ENCODE measurements around the gene MYPOP. TPM values are rescaled to one million over a fixed set of nuclear protein-coding genes. Genes with fewer than 3 reads are reported as not detected.

MYPOP gene
- total and polyA plus RNA-seq, 2 of the 13 experiments (the other 11 are each of a cell fraction or from before 2014, with no cell fraction given), result 2.3 to 2.7 TPM

- peak; percentile 29; the same call in 1 of the 2 replicates for TF ChIP-seq DMAP1 (CRISPR knock-in tag; IDR thresholded peaks at IDR 0.05)
- no peak for TF ChIP-seq ZNF577 (CRISPR knock-in tag; IDR thresholded peaks at IDR 0.05; ENCODE audit: borderline replicate concordance, low read depth)
- TF ChIP-seq ZFP1 (CRISPR knock-in tag; IDR thresholded peaks at IDR 0.05), result 0 out of 2 replicates have a peak, but pooled peaks have one; percentile 77
- no peak for TF ChIP-seq CREB3 (CRISPR knock-in tag; IDR thresholded peaks at IDR 0.05)
- TF ChIP-seq TAF1 (CRISPR knock-in tag; IDR thresholded peaks at IDR 0.05), result peak; percentile 77; the same call in 1 of the 2 replicates
- TF ChIP-seq TOE1 (CRISPR knock-in tag; IDR thresholded peaks at IDR 0.05), result no peak
- no peak for TF ChIP-seq CEBPB (IDR thresholded peaks at IDR 0.05; ENCODE audit: borderline replicate concordance, low read depth, low read length)
- TF ChIP-seq SIX4 (CRISPR knock-in tag; IDR thresholded peaks at IDR 0.05), result no peak; the same call in 1 of the 2 replicates
- no peak for TF ChIP-seq AFF4 (CRISPR knock-in tag; IDR thresholded peaks at IDR 0.05)
- no peak; the same call in 1 of the 2 replicates for TF ChIP-seq ZNF414 (CRISPR knock-in tag; IDR thresholded peaks at IDR 0.05)
- no peak for TF ChIP-seq ATF6 (CRISPR knock-in tag; conservative IDR thresholded peaks at IDR 0.05)
- TF ChIP-seq SALL2 (CRISPR knock-in tag; IDR thresholded peaks at IDR 0.05), result peak; percentile 19
- TF ChIP-seq MYPOP (CRISPR knock-in tag; IDR thresholded peaks at IDR 0.05), result 0 out of 2 replicates have a peak, but pooled peaks have one; percentile 55
- peak; percentile 99 for TF ChIP-seq RCOR2 (CRISPR knock-in tag; IDR thresholded peaks at IDR 0.05)
- no peak for TF ChIP-seq ZFP41 (CRISPR knock-in tag; IDR thresholded peaks at IDR 0.05; ENCODE audit: borderline replicate concordance)
- TF ChIP-seq BCLAF1 (IDR thresholded peaks at IDR 0.05), result no peak
- TF ChIP-seq ERF (CRISPR knock-in tag; IDR thresholded peaks at IDR 0.05), result peak; percentile 83; the same call in 1 of the 2 replicates
These were observed 19.5 kb downstream of the MYPOP start (continued) for GRCh38 chr19:45882652-45883585.
